ENCODE results near the gene CAPS2.

GRCh38 chr12:75337905-75338304 lies 7.8 kb upstream of the CAPS2 start:
- TF ChIP-seq CTCF (IDR thresholded peaks at IDR 0.05; ENCODE audit: poor library complexity, severe bottlenecking): no peak
- TF ChIP-seq EP300 (conservative IDR thresholded peaks at IDR 0.05; ENCODE audit: poor library complexity, severe bottlenecking): no peak
- no peak for TF ChIP-seq REST (IDR thresholded peaks at IDR 0.05; ENCODE audit: borderline replicate concordance)
- no peak for TF ChIP-seq EZH2 (IDR thresholded peaks at IDR 0.05; ENCODE audit: borderline replicate concordance, insufficient read depth, low read length, poor library complexity, severe bottlenecking)

Data from neural cell (in vitro differentiated cells).